Measurements from ENCODE around the gene ZNF683.
"Not testable (repeated sequence)": the region's sequence is repeated elsewhere in the genome, so short reads cannot be mapped to it uniquely, and the experiment has no call there.

Gene ZNF683

DNA sequence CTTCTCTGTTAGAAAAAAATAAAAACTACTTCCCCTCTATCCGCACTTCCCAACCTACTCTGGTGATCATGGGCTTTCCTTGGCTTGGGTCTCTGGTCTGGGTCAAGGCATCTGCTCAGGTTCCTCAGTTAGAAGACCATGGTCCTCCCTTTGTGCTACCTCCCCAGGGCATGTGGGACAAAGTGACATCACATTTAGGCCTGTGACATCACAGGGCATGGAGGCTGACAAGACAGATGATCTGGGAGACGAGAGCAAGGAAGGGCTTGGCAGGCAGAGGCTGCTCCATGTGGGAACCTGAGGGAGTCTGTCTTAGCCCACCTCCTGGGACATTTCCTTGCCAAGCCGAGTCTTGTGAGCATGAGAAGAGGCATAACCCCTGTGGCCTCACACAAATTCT is at the start of gene ZNF683:
Gene ZNF683 (minus strand): TSS at position 140 of the 400 bp plus-strand sequence. CDS start 4,179 bp downstream, outside the sequence.
- DNase-seq: not testable (repeated sequence)

DNA sequence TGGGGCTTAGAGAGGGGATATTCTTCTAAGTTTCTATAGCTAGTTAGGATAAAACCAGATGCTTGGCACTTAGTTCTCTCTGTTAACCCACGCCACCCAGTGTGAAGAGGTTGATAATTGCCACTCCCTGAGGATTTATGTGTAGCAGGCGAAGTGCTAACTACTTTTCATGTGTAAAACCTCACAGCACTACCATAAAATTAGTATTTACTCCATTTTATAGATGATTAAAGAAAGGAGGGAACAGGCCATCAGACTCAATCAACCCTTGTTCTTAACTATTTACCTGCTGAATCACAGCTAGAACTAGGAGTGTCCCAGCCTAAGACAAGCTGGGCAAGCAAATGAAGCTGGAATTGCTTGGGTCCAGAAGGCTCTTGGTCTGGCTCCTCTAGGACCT is 46.9 kb upstream of the ZNF683 start:
- DNase-seq: no peak

DNA sequence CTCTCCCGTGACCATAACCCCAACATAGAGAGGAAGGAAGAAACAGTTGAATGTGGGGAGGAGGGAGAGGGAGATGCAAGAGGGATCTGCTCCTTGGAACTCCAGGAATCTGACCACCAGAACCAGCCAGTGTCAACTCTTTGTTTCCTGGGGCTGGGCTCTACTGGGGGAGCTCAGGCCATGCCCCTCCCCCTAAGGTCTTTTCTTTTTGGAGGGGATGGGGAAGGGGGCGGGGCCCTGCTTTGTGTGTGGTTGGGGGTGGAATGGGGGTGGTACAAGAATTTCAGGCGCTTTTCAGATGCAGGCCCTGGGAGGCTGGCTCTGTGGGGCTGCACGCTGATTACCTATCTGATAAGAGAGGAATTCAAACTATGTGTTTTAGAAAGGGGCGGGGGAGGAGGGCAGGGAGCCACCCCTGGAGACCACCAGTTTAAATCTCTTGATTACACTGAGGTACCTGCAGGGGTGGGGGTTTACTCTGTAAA is 46.4 kb upstream of the ZNF683 start:
- no peak for DNase-seq

DNA sequence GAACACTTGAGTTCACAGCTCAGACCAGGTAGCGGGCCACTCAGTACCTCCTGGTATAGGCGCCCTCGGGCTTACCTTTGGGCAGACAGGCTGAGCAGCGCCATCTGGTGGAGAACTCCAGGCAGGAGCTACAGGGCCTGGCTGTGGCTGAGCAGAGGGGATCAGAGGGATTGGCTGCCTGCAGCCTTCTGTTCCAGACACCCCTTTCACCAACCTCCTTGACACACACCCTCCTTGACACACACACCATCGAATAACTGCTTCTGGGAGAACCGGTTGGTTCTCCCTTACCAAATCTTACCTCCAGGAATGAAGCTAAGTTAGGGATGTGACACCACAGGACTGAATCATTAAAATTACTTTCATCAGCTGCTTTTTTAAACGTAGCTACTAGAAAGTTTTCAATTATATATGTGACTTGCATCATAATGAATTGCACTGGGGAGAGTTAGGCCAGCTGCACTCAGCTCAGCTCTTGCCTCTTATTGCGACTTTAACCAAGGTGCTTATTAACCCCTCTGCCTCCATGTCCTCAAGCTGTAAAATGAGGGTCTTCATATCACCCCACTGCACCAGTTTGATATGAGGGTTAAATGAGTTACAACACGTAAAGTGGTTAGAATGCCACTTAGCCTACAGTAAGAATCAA is 44.7 kb upstream of the ZNF683 start:
- peak; percentile 54 for DNase-seq

DNA sequence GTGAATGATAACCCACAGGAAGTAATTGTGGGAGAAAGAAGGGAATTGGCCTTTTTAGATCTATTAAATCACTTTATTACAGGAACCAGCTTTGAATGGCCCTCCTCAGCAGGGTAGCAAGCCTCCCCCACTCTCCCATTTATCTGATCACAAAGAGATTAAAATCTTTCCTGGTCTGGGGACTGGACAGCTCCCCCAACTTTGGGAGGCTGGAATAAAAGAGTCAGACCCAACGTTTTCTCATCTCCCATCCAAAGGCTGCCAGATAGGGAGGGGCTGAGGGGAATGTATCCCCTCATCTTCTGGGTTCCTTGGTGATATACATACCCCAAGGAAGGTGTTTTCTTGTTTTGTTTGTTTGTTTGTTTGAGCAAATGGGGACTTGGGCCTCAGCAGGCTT is 40.5 kb upstream of the ZNF683 start:
- DNase-seq: no peak

DNA sequence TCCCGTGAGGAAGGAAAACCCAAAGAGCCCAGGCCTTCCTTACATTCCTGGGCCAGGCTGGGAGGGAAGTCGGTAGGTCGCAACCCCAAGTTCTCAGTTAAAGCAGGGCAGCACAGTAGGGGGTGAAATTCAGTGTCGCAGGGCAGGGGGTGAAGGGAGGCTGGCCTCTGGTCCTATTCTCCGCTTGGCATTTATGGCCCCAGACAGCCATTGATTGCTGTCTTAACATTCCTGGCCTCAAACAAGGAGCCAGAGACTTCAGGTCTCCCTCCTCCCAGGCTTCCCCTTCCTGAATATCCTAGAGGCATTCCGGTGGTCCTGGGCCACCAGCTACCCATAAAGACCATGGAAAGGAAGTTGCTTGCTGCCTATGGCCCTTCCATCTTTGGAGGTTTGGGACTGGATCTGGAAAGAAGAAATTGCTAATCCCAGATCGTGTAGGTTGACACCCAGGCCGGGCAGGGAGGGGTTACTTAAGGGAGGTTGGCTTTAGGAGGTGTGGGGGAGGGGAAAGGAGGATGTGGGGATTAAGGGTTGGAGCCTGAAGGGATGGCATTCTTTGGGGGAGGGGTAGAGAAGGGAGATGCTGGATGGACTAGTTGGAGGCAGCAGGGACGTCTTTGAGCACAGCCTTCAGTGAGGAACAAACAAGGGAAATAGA is 39.8 kb upstream of the ZNF683 start:
- no peak for DNase-seq

DNA sequence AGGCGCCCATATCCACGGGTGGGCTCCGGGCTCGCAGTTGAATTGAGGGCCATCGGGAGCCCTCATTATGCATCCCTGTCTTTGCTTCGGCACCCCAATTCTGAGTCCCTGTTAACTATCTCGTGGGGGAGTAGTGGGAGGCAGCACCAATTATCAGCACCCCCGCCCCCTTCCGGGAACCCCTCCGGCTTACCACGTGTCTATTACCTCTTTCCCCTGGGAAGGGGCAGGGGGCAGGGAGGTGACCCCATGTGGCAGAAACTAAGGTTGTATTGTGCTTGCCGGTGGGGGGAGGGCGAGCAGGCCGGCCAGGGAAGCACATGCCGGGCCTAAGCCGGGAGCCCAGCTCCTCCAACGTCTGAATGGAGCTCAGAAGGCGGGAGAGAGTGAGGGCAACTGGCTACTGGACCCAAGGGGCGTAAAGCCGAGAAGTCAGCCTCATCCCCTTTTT is 39.1 kb upstream of the ZNF683 start:
- no peak for DNase-seq

DNA sequence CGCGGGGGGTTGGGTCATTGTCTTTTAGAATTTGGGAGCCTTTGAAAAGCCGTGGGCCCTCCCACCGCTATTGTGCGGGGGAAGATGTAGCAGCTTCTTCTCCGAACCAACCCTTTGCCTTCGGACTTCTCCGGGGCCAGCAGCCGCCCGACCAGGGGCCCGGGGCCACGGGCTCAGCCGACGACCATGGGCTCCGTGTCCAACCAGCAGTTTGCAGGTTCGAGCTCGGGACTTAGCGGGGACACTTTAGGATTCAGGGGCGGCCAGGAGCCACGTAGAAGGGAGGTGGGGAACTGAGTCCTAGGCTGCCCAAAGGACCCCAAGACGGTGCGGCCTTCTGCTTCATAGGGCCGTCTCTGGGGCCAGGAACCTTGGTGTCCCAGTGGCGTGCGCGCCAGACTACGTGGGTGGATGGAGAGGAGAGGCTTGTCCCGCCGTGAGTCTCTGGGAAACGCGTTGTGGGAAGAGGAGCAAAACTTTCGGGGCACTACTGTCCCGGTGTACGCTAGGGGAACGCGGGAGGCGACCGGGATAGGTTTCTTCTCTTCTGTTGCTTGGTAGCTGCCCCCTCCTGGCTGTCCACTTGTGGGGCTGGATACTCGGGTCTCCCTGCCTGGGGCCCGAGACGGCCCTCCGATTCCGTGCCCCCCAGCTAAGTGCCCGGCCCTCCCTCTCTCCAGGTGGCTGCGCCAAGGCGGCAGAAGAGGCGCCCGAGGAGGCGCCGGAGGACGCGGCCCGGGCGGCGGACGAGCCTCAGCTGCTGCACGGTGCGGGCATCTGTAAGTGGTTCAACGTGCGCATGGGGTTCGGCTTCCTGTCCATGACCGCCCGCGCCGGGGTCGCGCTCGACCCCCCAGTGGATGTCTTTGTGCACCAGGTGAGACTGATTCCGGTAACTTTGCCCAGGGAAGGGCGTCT is 38.4 kb upstream of the ZNF683 start, which contains the start of gene LIN28A:
Gene LIN28A (plus strand): TSS at position 112 of the 918 bp plus-strand sequence. CDS start 75 bp downstream, at position 187.
- no peak for DNase-seq

DNA sequence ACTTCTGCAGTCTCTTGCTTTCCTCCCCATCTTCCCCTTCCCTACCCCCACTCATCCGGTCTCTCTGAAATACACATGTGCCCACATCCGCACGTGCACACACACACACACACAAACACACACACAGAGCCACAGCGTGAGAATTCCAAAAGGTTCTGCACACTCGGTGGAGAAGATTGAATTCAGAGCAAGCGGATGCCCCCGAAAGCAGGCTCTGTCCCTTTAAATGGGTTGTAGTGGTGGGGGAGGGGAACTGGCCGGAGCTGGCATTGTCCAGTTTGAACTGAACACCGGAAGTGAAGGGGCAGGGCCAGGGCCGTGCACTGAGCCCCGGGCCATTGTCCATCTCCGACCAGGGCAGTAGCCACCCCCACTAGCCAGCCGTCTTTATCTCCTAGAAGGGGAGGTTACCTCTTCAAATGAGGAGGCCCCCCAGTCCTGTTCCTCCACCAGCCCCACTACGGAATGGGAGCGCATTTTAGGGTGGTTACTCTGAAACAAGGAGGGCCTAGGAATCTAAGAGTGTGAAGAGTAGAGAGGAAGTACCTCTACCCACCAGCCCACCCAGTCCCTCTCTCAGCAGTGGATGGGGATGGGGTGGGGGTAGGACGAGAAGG is 36.7 kb upstream of the ZNF683 start:
- DNase-seq: no peak

DNA sequence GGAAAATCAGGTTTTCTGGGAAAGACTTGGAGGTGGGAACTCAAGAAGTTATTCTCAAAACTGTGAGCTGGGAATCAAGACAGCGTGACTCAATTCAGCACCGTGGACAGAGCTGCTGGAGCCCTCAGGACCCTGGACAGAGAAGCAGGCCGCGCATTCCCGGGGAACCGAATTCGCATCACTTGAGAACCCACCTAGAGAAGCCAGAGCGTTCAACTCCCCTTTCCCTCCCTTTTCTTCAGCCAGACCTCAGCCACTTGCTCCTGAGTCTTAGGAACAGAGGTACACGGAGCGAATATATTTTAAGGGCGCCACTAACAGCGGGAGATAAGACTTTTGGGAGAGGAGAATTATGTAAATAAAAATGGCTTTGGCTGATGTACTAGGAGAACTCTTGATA is 36.1 kb upstream of the ZNF683 start:
- DNase-seq: peak; percentile 45

DNA sequence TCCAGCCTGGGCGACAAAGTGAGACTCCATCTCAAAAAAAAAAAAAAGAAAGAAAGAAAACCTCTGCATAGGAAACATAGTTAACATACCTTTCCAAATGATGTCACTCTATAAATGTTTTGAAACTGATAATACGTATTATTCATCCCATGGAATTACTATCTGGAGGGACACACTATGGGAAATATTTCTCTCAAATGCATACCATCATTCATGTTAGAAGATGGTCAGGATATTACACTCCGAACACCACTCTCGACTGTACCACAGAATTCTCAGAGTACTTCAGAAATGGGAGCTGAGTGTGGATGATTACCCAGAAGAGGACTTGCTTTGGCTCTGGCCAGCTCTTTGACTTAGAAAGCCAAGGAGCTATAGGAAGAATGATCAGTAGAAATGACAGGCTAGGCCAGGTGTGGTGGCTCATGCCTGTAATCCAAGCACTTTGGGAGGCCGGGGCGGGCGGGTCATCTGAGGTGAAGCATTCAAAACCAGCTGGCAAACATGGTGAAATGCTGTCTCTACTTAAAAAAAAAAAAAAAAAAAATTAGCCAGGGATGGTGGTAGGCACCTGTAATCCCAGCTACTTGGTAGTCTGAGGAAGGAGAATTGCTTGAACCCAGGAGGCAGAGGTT is 32.8 kb upstream of the ZNF683 start:
- peak; percentile 38 for DNase-seq

DNA sequence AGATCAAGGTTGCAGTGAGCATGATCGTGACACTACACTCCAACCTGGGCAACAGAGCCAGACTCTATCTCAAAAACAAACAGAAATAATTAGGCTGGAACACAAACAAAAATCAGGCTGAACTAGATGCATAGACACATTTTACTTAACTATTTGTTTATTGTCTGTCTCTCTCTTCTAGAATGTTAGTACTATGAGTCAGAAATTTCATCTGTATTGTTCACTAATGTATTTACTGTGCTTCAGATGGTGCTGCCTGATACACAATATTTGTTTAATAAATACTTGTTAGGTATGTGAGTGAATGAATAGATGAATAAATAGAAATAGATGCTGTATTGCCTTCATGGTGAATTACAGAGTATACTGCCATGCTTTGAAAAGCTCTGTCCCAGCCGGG is 32.1 kb upstream of the ZNF683 start:
- peak; percentile 42 for DNase-seq

DNA sequence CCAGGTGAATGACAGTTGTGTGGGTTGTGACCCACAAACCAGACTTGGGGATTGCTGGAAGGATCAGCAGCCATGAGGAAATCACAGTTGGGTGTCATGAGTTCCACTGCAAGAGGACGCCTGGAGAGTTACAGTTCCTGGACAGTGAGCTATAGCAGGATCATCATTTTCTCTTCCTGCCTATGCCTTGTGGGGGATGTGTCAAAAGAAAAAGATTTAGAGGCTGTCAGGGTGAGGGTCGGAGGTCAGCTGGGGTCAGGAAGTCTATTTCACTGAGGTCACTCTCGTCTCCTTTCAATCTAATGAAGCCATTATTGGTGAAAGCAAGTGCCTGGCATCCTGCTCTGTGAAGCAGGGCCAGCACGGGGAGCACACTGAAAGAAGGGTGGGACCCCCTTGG is 31.1 kb upstream of the ZNF683 start:
- DNase-seq: no peak

DNA sequence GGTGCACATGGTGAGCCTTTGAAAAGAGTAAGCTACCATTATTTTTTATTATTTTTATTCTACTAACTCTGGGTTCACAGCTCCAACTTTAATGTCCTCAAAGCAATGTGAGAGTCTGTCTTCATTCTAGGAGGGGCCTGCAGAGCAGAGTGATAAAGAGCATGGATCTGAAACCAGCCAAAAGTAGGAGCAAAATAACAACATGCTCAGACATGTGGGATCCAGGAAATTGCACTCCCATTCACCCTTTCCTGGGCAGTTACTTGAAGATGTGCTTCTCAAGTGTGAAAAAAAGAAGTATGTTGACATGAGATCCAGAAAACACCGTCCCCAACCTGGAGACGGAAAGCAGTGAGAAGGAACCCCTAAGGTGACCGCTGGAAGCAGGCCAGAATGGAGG is 29.3 kb upstream of the ZNF683 start:
- no peak for DNase-seq

DNA sequence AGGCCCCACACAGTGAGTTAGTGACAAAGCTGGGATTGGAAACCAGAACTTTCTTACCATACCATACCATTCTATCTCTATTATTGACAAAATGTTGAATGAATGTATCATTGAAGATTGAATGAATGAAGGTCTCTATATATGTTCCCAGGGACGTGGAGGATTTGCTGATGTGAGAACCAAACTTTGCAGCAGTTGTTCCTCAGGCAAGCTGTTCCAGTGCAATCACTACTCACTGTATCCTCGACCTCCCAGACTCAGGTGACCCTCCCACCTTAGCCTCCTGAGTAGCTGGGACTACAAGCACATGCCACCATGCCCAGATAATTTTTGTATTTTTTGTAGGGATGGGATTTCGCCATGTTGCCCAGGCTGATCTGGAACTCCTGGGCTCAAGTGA is 26.5 kb upstream of the ZNF683 start:
- DNase-seq: no peak

DNA sequence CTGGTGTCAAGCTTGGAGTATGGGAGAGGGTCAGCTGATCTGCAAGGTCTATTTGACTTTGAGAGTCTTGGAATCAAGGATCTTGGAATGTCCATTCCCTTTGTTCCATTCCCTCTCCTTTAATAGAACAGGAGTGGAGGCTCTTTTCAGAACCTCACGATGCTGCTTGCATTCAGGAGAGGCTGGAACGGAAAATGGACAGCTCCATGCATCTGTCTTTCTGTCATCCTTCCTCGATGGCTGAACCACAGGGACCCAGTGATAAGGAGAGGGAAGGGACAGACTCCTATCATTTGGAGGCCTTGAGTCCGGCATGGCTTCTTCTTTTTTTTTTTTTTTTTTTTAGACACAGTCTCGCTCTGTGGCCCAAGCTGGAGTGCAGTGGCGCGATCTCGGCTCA is 23.2 kb upstream of the ZNF683 start:
- DNase-seq: no peak

DNA sequence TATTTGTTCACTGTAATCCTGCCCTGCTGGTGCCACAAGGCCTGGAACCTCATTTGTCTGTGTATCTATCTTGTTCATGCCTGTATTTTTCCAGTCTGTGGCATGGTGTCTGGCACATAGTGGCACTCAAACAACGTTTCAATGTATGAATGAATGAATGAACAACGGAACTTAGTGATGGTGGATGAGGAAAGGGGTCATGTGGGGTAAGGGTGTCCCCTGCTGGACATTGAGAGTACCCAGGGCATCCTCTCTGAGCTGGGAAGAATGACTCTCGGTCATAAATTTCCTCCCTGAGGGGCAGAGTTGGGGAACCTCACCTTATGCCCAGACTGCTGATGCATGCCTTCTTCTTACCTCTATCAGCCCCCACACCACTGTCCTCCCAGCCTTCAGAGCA is 18.9 kb upstream of the ZNF683 start:
- DNase-seq: peak; percentile 59

DNA sequence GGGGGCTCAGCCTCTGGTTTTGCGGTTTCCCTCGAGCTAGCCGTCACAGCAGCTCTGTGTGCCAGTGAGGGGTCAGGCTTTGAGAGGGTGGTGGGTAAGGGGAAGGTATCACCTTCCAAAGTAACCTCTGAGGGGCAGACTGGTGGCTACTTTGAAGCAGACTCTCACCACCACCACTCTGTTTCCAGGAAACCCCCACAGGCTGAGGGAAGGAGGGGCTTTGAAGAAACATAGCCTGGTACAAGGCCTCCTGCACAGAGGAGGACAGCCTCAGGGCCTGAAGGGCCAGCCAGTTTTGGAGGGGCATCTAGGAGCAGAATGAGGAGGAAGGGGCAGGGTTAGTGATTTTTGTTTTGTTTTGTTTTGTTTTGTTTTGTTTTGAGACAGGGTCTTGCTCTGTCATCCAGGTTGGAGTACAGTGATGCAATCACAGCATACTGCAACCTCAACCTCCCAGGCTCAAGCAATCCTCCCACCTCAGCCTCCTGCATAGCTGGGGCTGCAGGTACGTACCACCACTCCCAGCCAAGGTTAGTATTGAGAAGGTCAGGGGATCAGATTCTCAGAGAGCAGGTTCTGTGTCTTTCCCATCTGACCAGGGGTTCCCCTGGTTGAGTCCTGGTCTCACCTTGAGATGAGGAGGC is 17.2 kb upstream of the ZNF683 start:
- DNase-seq: no peak

DNA sequence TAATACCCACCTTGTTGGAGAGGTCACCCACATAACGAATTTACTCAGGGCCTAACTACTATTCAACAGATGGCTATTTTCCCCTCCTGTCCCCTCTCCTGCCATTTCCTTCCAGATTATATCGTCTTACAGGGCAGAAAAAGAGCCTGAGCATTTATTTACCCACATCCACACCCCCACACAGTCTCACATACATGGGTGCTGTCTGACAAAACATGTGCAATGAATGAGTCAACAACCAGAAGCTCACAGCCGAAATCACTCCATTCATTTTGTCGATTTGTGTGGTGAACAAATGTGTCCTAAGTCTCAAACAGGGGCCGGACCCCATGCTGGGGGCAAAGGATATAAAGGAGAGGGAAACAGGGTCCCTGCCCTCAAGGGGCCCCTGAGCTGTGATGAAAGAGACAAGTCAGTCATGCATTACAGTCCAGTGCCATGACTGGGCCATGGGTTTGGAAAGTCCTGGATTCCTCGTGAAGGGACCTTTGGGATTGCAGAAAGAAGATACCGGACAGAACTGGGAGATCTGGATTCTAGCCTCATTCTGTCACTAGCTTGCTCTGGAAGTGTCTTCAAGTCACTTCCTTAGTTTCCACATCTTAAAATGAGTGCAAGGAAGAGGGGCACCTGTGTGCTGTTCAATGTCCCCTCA is 16.4 kb upstream of the ZNF683 start:
- peak; percentile 45 for DNase-seq

DNA sequence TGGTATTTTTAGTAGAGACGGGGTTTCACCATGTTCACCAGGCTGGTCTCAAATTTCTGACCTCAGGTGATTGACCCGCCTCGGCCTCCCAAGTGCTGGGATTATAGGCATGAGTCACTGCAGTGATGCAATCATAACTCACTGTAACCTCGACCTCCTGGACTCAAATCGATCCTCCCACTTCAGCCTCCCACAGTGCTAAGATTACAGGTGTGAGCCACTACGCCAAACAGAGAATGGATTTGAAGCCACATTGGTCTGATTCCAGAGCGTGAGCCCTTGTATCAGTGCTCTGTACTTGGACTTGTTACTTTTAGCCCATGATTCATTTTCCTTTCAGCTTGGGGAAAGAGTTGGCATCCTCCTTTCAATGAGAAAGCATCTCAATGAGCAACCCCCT is 14.9 kb upstream of the ZNF683 start:
- DNase-seq: peak; percentile 70

DNA sequence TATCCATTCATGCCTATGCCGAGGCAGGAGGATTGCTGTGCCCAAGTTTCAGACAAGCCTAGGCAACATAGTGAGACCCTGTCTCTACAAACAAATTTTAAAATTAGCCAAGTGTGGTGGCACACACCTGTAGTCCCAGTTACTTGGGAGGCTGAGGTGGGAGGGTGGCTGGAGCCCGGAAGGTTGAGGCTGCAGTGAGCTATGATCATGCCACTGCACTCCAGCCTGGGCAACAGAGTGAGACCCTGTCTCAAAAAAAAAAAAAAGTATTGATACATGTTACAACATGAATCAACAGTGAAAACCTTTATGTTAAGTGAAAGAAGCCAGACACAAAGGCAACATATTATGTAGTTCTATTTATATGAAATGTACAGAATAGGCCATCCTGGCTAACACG is 12.5 kb upstream of the ZNF683 start:
- not testable (repeated sequence) for DNase-seq

All from HCEC 1CT (cell line).